Activated B cell treated with CpG ODN at 0.5 μM for 24 hours (primary cell): ENCODE measurements around the gene TASOR2. TPM values are rescaled to one million over a fixed set of nuclear protein-coding genes. Genes with fewer than 3 reads are reported as not detected.

Source experiments
- ATAC-seq: fragments of 200-7000 bp; cut with Tn5 transposase; one replicate; pipeline ENCODE4 v1.10.0; 2021; ENCODE audit warnings: low read depth, mild to moderate bottlenecking, moderate library complexity
- CTCF ChIA-PET: fragments of 350-600 bp; sonication (Branson Sonifier 250); formaldehyde crosslinking; loops from one replicate; lab custom pipeline; 2021; ENCODE audit warnings: antibody characterized with exemption; lab: Charles Lee
- POLR2A ChIA-PET: fragments of 350-600 bp; sonication (Branson Sonifier 250); formaldehyde crosslinking; loops from one replicate; lab custom pipeline; 2021; ENCODE audit warnings: antibody characterized with exemption; lab: Charles Lee
- DNase-seq: peaks from one replicate; pipeline ENCODE4 v3.0.0; 2022
- H3K27ac Mint-ChIP-seq: one replicate; pipeline ENCODE4 v1.8.0; 2020; ENCODE audit warnings: mixed read lengths
- H3K27me3 Mint-ChIP-seq: one replicate; pipeline ENCODE4 v1.8.0; 2021; ENCODE audit warnings: mixed read lengths
- H3K36me3 Mint-ChIP-seq: one replicate; pipeline ENCODE4 v1.8.0; 2021; ENCODE audit warnings: low read depth, mixed read lengths
- H3K4me1 Mint-ChIP-seq: one replicate; pipeline ENCODE4 v1.8.0; 2021; ENCODE audit warnings: mixed read lengths
- H3K4me3 Mint-ChIP-seq: one replicate; pipeline ENCODE4 v1.8.0; 2020; ENCODE audit warnings: mild to moderate bottlenecking, mixed read lengths
- H3K9me3 Mint-ChIP-seq: one replicate; pipeline ENCODE4 v1.8.0; 2020; ENCODE audit warnings: mixed read lengths
- intact Hi-C: fragments of 100-400 bp; cut with micrococcal nuclease; formaldehyde crosslinking; loops from one replicate; pipeline ENCODE4 v1.15.1; 2024
- total RNA-seq: library from RNA; stranded (reverse); gene quantifications from 2 replicates; pipeline ENCODE4 v1.2.3, GENCODE V29; 2022
- TF ChIP-seq, protein P1 (sequence below): fragments of 200-600 bp; IDR thresholded peaks from one replicate; pipeline ENCODE4 v1.8.0; 2022; ENCODE audit warnings: antibody characterized with exemption, mild to moderate bottlenecking

The TASOR2 gene
- total RNA-seq, 1 donor from 2014 or later: 81.4 TPM

- ATAC-seq (no peak), DNase-seq (no peak)
- Mint-ChIP-seq H3K27me3 (no peaks in the 10 kb centered on the region), H3K4me3 (no peak overlapping the region), H3K27ac (no peak overlapping the region), H3K36me3 (peaks cover 74% of the 10 kb centered on the region), H3K4me1 (peaks cover 2% of the 10 kb centered on the region), H3K9me3 (no peaks in the 10 kb centered on the region)
- ChIA-PET CTCF (no interaction called here), POLR2A (no interaction called here)
- TF ChIP-seq, protein P1, sequence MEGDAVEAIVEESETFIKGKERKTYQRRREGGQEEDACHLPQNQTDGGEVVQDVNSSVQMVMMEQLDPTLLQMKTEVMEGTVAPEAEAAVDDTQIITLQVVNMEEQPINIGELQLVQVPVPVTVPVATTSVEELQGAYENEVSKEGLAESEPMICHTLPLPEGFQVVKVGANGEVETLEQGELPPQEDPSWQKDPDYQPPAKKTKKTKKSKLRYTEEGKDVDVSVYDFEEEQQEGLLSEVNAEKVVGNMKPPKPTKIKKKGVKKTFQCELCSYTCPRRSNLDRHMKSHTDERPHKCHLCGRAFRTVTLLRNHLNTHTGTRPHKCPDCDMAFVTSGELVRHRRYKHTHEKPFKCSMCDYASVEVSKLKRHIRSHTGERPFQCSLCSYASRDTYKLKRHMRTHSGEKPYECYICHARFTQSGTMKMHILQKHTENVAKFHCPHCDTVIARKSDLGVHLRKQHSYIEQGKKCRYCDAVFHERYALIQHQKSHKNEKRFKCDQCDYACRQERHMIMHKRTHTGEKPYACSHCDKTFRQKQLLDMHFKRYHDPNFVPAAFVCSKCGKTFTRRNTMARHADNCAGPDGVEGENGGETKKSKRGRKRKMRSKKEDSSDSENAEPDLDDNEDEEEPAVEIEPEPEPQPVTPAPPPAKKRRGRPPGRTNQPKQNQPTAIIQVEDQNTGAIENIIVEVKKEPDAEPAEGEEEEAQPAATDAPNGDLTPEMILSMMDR: no peak
- intact Hi-C loops: no loop called here
These were observed 47.5 kb downstream of the TASOR2 start for GRCh38 chr10:5732141-5732540.

Other genes starting within 250 kb of the TASOR2 start
- gene CALML5, start 185.3 kb upstream of the TASOR2 start, total RNA-seq: not detected in 2 replicates
- gene CALML3, start 159.9 kb upstream of the TASOR2 start, total RNA-seq: not detected in 2 replicates
- 3.3 and 3.5 TPM in 2 replicates for gene ASB13, start 18.2 kb upstream of the TASOR2 start, total RNA-seq
- gene GDI2, start 128.6 kb downstream of the TASOR2 start, total RNA-seq: 289 and 301 TPM in 2 replicates
- 9.2 and 11.1 TPM in 2 replicates for gene ANKRD16, start 205.1 kb downstream of the TASOR2 start, total RNA-seq
- gene FBH1, start 205.4 kb downstream of the TASOR2 start, total RNA-seq: 65.5 and 68.7 TPM in 2 replicates